ENCODE results near the gene PPARD.
A peak's percentile ranks its signal among the peaks of the same experiment; 100 is the strongest.

The PPARD gene

DNA sequence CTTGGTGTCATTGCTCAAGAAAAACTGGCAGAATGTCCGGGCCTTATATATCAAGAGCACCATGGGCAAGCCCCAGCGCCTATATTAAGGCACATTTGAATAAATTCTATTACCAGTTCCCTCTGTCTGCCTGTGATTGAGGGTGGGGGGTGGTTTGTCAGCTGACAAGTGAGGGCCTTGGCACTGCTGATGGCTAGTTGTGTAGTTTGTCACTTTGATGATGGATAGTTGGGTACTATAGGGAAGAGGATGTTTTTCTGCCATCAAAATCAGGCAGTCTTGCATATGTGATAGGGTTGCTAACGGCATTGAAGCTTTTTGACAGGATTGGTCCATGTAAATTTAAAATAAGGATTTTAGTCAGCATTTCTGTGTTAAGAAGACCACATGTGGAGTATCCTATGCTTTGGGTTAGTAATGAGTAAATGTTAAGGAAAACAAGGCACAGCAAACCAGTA lies 128.3 kb downstream of the PPARD start:
- peaks cover 13% of the 10 kb centered on the region for H3K27me3 ChIP-seq (ENCODE audit: insufficient read depth, low read length, poor library complexity, severe bottlenecking)
- H3K4me3 ChIP-seq (ENCODE audit: low read length, poor library complexity, severe bottlenecking) = peak overlapping the region; percentile 99
- peaks cover 52% of the 10 kb centered on the region for H3K79me2 ChIP-seq (ENCODE audit: insufficient read depth, low read length)
- peaks cover 45% of the 10 kb centered on the region for H3K36me3 ChIP-seq (ENCODE audit: insufficient read depth, low read length)
- H2AFZ ChIP-seq (ENCODE audit: low read length) = no peak overlapping the region
- H3F3A ChIP-seq (ENCODE audit: low read depth) = 0 out of 2 replicates have a peak, but pooled peaks cover 3% of the 10 kb centered on the region
- H3K9me3 ChIP-seq (ENCODE audit: insufficient read depth, low read depth, low read length) = no peaks in the 10 kb centered on the region
- H4K20me1 ChIP-seq (ENCODE audit: insufficient read depth, low read length, poor library complexity, severe bottlenecking) = peaks cover 57% of the 10 kb centered on the region
- peaks cover 29% of the 10 kb centered on the region for H3K4me1 ChIP-seq (ENCODE audit: insufficient read depth, low read length, poor library complexity, severe bottlenecking)
- no peak for TF ChIP-seq EZH2phosphoT487 (IDR thresholded peaks at IDR 0.05; ENCODE audit: borderline replicate concordance)
- TF ChIP-seq, protein P1, sequence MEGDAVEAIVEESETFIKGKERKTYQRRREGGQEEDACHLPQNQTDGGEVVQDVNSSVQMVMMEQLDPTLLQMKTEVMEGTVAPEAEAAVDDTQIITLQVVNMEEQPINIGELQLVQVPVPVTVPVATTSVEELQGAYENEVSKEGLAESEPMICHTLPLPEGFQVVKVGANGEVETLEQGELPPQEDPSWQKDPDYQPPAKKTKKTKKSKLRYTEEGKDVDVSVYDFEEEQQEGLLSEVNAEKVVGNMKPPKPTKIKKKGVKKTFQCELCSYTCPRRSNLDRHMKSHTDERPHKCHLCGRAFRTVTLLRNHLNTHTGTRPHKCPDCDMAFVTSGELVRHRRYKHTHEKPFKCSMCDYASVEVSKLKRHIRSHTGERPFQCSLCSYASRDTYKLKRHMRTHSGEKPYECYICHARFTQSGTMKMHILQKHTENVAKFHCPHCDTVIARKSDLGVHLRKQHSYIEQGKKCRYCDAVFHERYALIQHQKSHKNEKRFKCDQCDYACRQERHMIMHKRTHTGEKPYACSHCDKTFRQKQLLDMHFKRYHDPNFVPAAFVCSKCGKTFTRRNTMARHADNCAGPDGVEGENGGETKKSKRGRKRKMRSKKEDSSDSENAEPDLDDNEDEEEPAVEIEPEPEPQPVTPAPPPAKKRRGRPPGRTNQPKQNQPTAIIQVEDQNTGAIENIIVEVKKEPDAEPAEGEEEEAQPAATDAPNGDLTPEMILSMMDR (conservative IDR thresholded peaks at IDR 0.05; ENCODE audit: low read length) = no peak
- H3K9ac ChIP-seq (ENCODE audit: low read depth, low read length, poor library complexity, severe bottlenecking) = peak overlapping the region; percentile 100
- peak overlapping the region; percentile 89 for H3K4me2 ChIP-seq (ENCODE audit: low read depth, low read length, poor library complexity, severe bottlenecking)
- no peaks in the 10 kb centered on the region for H3K9me2 ChIP-seq (replicated peaks; ENCODE audit: low read depth, low read length)

DNA sequence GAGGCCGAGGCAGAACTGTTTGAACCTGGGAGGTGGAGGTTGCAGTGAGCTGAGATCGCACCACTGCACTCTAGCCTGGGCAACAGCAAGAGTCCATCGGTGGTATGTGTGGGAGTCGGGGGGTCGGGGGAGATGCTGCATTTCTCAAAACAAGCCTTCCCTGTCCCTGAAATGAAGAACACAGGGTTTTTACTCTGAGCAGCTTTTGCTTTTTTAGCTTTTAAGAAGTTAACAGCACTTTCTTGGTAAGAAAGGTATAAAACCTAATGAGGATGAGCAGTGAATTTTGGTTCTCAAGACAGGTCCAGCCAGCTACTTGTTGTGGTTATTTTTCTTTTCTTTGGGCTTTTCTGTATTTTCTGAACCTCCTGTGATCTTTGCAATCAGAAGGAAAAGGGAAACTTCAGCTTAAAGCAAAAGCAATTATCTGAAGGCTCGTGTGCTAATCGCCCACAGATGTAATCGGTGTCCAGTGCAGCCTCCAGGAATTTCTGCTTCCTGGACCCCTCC lies 129.5 kb downstream of the PPARD start:
- Histone ChIP-seq H3K27me3 (ENCODE audit: insufficient read depth, low read length, poor library complexity, severe bottlenecking) (peaks cover 13% of the 10 kb centered on the region), H3K9me2 (replicated peaks; ENCODE audit: low read depth, low read length) (no peaks in the 10 kb centered on the region), H3K9me3 (ENCODE audit: insufficient read depth, low read depth, low read length) (no peaks in the 10 kb centered on the region), H3F3A (ENCODE audit: low read depth) (peaks cover 3% of the 10 kb centered on the region; the same call in 1 of the 2 replicates), H2AFZ (ENCODE audit: low read length) (no peak overlapping the region), H3K4me2 (ENCODE audit: low read depth, low read length, poor library complexity, severe bottlenecking) (peak overlapping the region; percentile 89), H3K4me3 (ENCODE audit: low read length, poor library complexity, severe bottlenecking) (peak overlapping the region; percentile 99), H3K79me2 (ENCODE audit: insufficient read depth, low read length) (peaks cover 52% of the 10 kb centered on the region), H3K9ac (ENCODE audit: low read depth, low read length, poor library complexity, severe bottlenecking) (peak overlapping the region; percentile 100), H3K36me3 (ENCODE audit: insufficient read depth, low read length) (peaks cover 45% of the 10 kb centered on the region), H3K4me1 (ENCODE audit: insufficient read depth, low read length, poor library complexity, severe bottlenecking) (peaks cover 29% of the 10 kb centered on the region), H4K20me1 (ENCODE audit: insufficient read depth, low read length, poor library complexity, severe bottlenecking) (peaks cover 57% of the 10 kb centered on the region)
- TF ChIP-seq EZH2phosphoT487 (IDR thresholded peaks at IDR 0.05; ENCODE audit: borderline replicate concordance) = no peak
- TF ChIP-seq, protein P1 (conservative IDR thresholded peaks at IDR 0.05; ENCODE audit: low read length) = no peak

DNA sequence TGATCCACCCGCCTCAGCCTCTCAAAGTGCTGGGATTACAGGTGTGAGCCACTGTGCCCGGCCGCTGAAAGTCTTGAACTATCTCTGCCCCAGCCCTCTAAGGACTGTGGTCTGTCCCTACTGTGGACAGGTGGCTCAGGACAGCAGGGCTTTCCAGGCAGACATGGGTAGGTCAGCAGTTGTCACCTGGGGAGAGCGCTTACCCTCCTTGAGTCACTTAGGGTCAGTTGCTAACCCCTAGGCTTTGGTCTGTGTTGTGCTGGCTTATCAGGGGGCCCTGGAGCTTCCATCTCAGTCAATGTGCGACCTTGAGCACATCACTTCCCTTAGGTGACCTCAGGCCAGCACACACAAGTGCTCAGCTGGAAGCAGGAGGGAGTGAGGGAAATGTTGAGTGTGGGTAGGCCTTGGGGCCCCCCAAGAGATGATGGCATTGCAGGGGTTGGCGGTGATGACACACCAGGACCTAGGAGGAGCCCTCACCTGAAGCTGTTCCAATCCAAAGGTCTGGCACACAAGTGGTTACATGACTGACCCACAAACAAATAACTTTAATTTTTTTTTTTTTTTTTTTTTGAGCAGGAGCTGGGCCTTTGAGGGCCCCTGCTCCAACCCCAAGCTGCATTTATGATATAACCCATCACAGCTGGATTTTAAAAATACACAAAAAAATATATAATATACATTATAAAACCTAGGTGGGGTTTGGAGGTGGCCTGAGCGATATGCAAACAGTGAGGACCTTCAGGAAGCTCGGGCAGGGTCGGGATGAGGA lies 130.9 kb downstream of the PPARD start:
- Histone ChIP-seq H4K20me1 (ENCODE audit: insufficient read depth, low read length, poor library complexity, severe bottlenecking) (peaks cover 57% of the 10 kb centered on the region), H3F3A (ENCODE audit: low read depth) (peaks cover 3% of the 10 kb centered on the region; the same call in 1 of the 2 replicates), H2AFZ (ENCODE audit: low read length) (no peak overlapping the region), H3K9me2 (replicated peaks; ENCODE audit: low read depth, low read length) (no peaks in the 10 kb centered on the region), H3K79me2 (ENCODE audit: insufficient read depth, low read length) (peaks cover 51% of the 10 kb centered on the region), H3K27me3 (ENCODE audit: insufficient read depth, low read length, poor library complexity, severe bottlenecking) (peaks cover 11% of the 10 kb centered on the region), H3K4me1 (ENCODE audit: insufficient read depth, low read length, poor library complexity, severe bottlenecking) (peaks cover 24% of the 10 kb centered on the region), H3K4me2 (ENCODE audit: low read depth, low read length, poor library complexity, severe bottlenecking) (peak overlapping the region; percentile 89), H3K9ac (ENCODE audit: low read depth, low read length, poor library complexity, severe bottlenecking) (no peak overlapping the region), H3K4me3 (ENCODE audit: low read length, poor library complexity, severe bottlenecking) (no peak overlapping the region), H3K36me3 (ENCODE audit: insufficient read depth, low read length) (peaks cover 45% of the 10 kb centered on the region), H3K9me3 (ENCODE audit: insufficient read depth, low read depth, low read length) (no peaks in the 10 kb centered on the region)
- TF ChIP-seq, protein P1 (conservative IDR thresholded peaks at IDR 0.05; ENCODE audit: low read length) = no peak
- TF ChIP-seq EZH2phosphoT487 (IDR thresholded peaks at IDR 0.05; ENCODE audit: borderline replicate concordance) = no peak
